Tibial nerve (tissue), 4 donors: Measurements from ENCODE around the gene CTXN3.

ENCODE experiments used
- EP300 ChIP-seq, 2 donors: sonication (generic); formaldehyde crosslinking; IDR thresholded peaks; one replicate each; pipeline ENCODE4 v1.6.1; 2017; ENCODE audit warnings: antibody characterized with exemption in 2 of 2, mild to moderate bottlenecking in 1 of 2
- POLR2A ChIP-seq, 2 donors: fragments of 450-650 bp; IDR thresholded peaks; one replicate each; pipeline ENCODE4 v1.6.1; 2017; ENCODE audit warnings: antibody characterized with exemption in 2 of 2, mild to moderate bottlenecking in 2 of 2, moderate library complexity in 2 of 2
- TF ChIP-seq, protein P1 (sequence below), 5 experiments: fragments of 200-600 bp in 3 of 5; fragments of 450-650 bp in 2 of 5; sonication (generic) in 3 of 5; IDR thresholded peaks; one replicate each; pipeline ENCODE4 v1.5.1; 2016 to 2019; ENCODE audit warnings: antibody characterized with exemption in 5 of 5, mild to moderate bottlenecking in 3 of 5, moderate library complexity in 2 of 5

DNA sequence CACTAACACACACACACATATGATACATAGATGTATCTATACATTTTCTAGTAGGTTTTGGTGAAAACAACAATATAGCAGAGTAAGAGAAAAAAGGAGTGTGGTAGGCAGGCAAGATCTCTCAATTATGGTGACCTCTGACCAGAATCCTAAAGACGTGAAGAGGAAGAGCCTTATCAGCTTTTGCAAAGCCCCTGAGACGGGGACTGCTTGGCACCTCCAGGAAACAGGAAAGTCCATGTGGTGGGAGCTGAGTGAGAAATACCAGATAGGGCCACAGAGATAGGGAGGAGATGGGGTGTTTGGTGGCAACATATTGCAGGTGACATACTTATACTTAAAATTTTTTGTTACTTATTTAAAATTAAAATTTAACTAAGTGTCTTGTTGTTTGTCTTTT, 39.9 kb upstream of the CTXN3 start:
- TF ChIP-seq, protein P1, sequence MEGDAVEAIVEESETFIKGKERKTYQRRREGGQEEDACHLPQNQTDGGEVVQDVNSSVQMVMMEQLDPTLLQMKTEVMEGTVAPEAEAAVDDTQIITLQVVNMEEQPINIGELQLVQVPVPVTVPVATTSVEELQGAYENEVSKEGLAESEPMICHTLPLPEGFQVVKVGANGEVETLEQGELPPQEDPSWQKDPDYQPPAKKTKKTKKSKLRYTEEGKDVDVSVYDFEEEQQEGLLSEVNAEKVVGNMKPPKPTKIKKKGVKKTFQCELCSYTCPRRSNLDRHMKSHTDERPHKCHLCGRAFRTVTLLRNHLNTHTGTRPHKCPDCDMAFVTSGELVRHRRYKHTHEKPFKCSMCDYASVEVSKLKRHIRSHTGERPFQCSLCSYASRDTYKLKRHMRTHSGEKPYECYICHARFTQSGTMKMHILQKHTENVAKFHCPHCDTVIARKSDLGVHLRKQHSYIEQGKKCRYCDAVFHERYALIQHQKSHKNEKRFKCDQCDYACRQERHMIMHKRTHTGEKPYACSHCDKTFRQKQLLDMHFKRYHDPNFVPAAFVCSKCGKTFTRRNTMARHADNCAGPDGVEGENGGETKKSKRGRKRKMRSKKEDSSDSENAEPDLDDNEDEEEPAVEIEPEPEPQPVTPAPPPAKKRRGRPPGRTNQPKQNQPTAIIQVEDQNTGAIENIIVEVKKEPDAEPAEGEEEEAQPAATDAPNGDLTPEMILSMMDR (IDR thresholded peaks at IDR 0.05) = no peak
- no peak for TF ChIP-seq POLR2A (IDR thresholded peaks at IDR 0.05)
- no peak for TF ChIP-seq EP300 (IDR thresholded peaks at IDR 0.05)
